Activated CD4-positive, alpha-beta T cell treated with anti-CD3 and anti-CD28 coated beads for 24 hours (primary cell): ENCODE results near the gene RYR1.
A peak's percentile ranks its signal among the peaks of the same experiment; 100 is the strongest.
"Not testable (repeated sequence)": the region's sequence is repeated elsewhere in the genome, so short reads cannot be mapped to it uniquely, and the experiment has no call there.

Experiments used
- DNase-seq, 2 donors: peaks; one replicate each; pipeline ENCODE4 v3.0.0-alpha.2; 2020; ENCODE audit warnings: low read depth in 2 of 2

The RYR1 gene

DNA sequence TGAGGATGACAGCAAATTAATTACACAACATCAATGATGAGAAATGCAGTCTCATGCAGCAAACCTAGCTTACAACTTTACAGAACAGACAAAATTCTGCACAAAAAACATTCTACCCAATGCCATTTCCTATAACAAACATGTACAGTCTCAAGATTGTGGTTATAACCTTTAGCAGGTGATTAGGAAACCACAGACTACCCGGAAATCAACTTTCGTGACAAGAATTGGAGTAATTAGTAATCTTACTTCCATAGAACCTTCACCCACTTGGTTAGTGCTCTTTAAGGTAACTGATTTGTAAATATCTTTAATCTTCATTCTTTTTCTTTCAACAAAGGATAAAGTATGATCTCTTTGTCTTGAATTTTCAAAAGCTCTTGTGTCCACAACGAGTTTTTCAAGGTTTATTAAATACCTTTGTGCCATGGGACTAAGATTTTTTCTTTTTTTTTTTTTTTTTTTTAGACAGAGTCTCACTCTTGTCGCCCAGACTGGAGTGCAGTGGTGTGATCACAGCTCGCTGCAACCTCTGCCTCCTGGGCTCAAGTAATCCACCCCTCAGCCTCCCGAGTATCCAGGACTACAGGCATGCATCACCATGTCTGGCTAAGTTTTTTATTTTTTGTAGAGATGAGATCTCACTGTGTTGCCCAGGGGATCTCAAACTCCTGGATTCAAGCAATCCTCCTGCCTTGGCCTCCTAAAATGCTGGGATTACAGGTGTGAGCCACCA is 105.5 kb downstream of the RYR1 start:
- no peak for DNase-seq

DNA sequence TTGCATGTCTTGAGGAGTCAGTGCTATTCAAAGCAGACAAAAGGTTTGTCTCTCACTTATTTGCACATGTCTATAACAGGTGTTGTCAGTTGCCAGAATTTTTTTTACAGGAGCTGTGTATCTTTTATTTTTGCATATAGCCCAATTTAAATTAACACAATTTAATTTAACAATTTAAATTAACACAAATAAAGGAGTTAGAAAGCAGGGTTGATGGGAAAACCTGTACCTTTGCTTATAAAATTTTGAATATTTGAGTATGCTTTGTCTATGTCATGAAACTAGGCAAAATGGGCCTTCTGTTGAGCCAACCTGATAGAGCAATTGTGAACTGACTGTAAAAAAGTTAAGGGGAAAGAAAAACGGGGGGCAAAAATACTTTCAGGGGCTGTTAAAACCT is 106.3 kb downstream of the RYR1 start:
- DNase-seq: no peak

DNA sequence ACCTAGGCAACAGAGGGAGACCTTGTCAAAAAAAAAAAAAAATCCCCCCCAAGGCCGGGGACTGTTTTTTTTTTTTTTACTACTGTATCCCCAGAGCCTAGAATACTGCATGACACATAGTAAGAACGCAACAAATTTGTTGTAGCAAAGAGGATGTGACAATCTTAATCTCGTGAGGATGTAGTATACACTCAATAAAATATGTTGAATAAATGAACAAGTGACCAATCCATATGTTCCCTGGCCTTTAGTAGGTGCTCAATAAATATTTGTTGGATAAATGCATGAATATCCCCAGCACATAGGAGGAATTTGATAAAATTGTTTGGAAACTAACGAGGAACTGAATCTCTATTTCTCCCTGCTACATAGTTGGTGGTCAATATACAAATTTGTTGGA is 108.5 kb downstream of the RYR1 start:
- DNase-seq: no peak

DNA sequence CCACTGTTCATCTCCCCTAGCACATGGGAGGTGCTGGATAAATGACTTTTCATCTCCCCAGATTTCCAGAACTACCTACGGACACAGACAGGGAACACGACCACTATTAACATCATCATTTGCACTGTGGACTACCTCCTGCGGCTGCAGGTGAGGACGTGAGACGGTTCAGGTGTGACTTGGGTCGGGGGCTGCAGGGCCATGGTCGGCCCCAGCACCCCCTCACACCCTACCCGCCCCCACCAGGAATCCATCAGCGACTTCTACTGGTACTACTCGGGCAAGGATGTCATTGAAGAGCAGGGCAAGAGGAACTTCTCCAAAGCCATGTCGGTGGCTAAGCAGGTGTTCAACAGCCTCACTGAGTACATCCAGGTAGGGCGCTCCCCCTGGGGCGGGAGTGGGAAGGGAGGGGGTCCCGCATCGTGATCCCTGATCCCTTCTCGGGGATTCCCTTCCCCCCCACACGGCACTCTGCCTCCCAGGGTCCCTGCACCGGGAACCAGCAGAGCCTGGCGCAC is 109.9 kb downstream of the RYR1 start:
- DNase-seq: no peak

DNA sequence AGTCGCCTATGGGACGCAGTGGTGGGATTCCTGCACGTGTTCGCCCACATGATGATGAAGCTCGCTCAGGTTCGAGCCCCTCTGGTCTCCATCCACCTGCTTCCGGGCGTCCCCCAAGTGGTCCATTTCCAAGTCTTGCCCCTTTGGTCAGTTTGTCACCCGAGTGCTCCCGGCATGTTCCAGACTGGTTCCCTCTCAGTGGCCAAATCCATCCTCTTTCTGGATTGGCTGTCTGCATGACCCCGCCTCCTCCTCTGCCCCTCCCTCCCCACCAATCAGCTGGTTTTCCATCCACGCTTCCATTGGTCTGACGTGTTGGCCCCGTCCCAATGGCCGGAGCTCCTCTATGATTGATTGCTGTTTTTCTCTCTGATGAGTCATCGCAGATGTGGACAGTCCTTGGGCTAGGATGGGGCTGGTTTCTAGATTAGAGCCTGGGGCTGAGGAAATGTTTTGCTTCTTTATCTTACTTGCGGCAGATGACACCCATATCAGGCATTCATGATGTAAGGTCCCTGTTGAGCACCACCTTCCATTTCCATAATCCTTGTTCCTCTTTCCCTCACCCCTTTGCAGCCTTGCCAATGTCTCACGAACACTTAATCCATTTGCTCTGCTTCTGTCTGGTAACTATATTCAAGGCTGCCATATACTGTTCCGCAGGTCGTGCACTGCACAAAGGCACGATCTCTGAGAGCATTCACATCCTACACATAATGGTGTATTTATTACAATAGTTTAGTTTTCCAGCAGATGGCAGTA is 110.5 kb downstream of the RYR1 start:
- DNase-seq: no peak

DNA sequence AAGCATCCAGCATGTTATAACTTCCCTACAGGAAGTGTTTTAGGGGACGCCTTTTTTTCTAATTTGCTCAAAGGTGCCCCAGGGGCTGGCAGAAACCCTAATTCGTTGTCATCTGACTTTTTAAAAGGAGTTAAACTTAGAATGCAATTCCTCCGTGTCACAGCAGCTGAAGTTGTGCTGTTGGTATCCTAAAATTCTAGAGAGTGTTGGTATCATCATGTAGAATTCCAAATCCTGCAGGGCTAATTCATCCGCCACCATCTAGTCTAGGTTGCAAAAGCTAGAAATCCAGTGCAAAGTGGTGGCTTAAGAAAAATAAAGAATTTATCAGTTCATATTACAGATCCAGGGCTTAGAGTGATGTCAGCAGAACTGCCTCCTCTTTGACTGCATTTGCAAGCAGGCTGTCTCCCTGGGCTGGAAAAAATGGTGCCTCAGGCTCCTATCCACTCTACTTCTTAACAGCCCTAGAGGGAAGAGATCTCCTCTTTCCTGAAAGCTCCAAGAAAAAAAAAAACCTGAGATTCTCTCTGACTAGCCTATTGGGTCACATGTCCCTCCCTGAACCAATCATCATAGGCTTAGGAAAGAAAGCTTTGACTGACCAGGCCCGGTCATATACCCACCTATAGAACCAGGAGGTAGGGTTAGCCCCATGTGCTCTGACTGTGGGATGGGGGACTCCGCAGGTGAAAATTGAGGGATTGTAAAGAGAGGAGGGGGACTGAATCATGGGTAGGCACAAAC is 111.3 kb downstream of the RYR1 start:
- no peak for DNase-seq

DNA sequence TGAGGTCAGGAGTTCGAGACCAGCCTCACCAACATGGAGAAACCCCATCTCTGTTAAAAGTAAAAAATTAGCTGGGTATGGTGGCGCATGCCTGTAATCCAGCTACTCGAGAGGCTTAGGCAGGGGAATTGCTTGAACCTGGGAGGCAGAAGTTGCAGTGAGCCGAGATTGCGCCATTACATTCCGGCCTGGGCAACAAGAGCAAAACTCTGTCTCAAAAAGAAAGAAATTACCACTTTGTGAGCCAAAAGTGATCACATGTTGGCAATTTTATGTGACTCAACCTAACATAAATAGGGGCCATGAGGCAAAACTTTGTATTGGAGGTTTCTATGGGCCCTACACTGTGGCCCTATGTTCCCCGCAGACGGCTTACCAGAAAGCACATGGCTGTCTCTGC is 112.1 kb downstream of the RYR1 start:
- DNase-seq: no peak

DNA sequence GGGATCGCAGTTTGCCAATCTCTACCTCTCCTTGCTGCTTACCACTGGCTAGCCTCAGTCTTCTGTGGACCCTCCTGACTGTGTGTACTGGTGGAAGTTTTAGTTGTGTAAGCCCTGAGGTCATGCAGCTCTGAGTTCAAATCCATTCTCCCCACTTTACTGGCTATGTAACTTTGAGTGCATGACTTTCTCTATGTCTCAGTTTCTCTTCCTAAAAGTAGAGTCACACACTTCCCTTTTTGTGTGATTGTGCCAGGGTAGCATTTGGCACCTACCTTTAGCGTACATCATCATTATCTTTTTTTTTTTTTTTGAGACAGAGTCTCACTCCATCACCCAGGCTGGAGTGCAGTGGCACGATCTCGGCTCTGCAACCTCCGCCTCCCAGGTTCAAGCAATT is 113.9 kb downstream of the RYR1 start:
- no peak for DNase-seq

DNA sequence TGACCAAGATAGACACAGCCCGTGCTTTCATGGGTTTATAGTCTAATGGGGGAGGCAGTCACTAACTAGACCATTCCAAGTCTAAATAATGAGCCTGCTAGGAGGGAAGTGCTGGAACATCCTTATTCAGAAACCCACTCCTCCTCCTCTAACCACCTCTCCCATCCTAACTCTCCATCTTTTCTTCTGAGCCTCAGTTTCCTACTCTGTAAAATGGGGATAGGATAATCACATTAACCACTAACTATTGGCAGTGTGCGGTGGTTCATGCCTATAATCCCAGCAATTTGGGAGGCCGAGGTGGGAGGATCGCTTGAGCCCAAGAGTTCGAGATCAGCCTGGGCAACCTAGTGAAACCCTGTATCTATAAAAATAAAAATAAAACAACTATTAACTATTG is 115.6 kb downstream of the RYR1 start:
- DNase-seq: no peak

DNA sequence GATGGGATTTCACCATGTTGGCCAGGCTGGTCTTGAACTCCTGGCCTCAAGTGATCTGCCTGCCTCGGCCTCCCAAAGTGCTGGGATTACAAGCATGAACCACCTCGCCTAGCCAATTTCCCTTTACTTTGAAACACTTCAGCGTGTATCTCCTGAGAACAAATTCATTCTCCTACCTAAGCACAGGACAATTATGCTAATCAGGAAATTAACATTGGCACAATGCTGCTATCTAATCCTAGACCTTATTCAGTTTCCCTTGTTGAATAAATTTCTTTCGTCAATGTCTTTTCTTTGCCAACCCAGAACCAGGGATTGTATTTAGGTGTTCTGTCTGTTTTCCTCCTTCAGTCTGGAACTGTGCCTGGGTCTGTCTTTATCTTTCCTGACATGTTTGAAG is 116.5 kb downstream of the RYR1 start:
- no peak for DNase-seq

DNA sequence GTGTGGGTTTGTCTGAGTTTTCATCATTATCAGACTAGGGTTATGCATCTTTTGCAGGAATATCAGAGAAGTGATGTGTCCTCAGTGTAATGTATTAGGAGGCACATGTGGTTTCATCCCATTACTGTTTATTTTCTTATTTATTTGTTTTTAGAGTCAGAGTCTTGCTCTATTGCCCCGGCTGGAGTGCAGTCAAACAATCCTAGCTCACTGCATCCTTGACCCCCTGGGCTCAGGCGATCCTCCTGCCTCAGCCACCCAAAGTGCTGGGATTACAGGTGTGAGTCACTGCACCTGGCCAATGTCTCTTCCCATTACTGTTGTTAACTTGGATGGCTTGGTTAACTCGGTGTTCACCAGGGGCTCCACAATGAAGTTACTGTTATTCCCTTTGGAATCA is 116.9 kb downstream of the RYR1 start:
- no peak for DNase-seq

DNA sequence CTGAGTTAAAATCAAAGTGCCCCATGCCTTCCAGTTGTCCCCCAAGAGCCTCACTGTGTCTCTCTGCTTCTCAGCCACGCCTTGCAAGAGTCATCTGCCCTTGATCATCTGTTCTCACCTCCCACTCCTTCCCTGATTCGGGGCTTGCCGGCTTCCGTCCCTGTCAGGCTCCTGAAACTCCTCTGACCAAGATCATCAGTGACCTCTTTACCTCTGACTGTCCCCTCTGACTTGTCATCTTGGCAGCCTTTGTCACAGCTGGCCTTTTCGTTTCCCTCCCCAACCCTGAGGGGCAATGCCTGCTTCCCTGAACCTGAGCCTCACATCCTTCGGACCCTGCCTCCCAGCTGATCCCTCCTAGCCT is 117.9 kb downstream of the RYR1 start:
- DNase-seq: peak; percentile 34 to 39

DNA sequence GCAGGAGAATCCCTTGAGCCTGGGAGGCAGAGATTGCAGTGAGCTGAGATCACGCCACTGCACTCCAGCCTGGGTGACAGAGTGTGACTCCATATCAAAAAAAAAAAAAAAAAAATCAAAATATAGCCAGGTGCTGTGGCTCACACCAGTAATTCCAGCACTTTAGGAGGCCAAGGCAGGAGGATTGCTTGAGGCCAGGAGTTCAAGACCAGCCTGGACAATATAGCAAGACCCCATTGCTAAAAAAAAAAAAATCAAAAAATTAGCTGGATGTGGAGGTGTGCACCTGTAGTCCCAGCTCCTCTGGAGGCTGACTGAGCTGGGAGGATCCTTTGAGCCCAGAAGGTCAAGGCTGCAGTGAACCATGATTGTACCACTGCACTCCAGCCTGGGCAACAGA is 119.7 kb downstream of the RYR1 start:
- DNase-seq: not testable (repeated sequence)

DNA sequence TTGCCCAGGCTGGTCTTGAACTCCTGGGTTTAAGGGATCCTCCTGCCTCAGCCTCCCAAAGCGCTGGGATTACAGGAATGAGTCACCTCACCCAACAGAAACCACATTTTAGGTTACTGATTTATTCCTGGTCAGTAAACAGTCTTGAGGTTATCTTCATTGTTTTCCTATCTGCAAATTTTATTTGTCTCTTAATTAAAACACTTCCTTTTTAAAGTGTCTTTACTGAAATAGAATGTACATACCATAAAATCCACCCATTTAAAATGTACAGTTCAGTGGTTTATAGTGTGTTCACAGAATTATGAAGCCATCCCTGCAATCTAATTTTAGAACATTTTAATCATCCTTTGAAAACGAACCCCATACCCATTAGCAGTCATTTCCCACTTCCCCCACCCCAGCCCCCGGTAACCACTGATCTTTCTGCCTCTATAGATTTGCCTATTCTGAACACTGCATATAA is 121.2 kb downstream of the RYR1 start:
- no peak for DNase-seq

DNA sequence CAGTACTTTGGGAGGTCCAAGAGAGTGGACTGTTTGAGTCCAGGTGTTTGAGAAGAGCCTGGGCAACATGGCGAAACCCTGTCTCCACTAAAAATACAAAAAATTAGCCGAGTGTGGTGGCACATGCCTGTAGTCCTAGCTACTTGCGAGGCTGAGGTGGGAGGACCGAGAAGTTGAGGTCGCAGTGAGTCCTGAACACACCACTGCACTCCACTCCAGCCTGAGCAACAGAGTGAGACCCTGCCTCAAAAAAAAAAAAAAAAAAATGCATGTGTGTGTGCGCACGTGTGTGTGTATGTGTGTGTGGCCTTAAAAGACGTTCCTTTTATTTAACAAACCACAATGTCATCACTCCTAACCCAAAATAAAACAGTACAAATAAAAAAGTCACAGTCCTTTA is 121.7 kb downstream of the RYR1 start:
- DNase-seq: no peak

DNA sequence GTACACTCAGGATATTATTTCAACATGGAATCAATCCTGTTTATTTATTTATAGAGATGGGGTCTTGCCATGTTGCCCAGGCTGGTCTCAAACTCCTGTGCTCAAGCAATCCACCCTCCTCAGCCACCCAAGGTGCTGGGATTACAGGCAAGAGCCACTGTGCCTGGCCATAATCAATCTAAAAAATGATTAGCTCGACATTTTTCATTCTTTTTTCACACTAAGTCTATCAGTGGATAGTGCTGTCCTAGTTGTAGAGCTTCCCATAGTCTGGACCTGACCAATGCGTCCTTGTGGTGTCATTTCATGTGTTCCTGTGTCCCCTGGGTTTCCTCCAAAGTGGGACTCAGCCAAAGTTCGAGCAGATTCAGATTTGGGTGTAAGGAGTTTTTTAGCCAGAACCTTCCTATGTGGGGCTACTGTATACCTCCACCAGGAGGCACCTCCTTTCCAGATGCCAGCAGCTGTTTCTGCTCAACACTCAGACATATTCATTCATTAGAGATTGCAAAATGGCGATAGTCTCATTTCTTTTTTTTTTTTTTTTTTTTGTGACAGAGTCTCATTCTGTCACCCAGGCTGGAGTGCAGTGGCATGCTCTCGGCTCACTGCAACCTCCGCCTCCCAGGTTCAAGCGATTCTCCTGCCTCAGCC is 123.2 kb downstream of the RYR1 start:
- DNase-seq: no peak

DNA sequence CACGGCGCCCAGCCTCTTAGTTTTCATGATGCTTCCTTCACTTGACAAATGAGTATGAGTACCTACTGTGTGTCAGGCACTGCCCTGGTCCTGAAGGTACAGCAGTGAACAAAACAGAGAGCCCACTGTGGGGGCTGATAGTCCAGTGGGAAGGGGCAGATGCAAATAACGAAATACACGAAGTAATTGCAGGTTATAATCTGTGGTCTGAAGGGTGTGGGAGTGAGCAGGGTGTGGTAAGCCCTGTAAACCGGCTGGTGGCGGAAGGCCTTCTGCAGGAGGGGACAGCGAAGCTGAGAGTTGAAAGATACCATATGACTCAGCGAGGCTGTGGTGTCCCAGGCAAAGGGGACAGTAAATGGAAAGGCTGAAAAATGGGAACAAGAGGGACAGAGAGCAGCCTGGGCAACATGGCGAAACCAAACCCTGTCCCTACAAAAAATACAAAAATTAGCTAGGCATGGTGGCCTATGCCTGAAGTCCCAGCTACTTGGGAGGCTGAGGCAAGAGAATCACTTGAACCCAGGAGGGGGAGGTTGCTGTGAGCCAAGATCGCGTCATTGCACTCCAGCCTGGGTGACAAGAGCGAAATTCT is 123.8 kb downstream of the RYR1 start:
- no peak for DNase-seq

DNA sequence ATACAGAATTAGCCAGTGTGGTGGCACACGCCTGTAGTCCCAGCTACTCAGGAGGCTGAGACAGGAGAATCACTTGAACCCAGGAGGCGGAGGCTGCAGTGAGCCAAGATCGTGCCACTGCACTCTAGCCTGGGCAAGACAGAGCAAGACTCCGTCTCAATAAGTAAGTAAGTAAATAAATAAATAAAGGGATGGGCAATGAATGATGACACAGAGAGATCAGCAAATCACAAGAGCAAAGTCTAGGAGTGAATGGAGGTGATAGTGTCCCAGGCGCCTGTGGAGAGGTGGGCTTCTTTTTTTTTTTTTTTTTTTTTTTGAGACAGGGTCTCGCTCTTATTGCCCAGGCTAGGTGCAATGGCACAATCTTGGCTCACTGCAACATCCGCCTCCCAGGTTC is 125.4 kb downstream of the RYR1 start:
- not testable (repeated sequence) for DNase-seq

DNA sequence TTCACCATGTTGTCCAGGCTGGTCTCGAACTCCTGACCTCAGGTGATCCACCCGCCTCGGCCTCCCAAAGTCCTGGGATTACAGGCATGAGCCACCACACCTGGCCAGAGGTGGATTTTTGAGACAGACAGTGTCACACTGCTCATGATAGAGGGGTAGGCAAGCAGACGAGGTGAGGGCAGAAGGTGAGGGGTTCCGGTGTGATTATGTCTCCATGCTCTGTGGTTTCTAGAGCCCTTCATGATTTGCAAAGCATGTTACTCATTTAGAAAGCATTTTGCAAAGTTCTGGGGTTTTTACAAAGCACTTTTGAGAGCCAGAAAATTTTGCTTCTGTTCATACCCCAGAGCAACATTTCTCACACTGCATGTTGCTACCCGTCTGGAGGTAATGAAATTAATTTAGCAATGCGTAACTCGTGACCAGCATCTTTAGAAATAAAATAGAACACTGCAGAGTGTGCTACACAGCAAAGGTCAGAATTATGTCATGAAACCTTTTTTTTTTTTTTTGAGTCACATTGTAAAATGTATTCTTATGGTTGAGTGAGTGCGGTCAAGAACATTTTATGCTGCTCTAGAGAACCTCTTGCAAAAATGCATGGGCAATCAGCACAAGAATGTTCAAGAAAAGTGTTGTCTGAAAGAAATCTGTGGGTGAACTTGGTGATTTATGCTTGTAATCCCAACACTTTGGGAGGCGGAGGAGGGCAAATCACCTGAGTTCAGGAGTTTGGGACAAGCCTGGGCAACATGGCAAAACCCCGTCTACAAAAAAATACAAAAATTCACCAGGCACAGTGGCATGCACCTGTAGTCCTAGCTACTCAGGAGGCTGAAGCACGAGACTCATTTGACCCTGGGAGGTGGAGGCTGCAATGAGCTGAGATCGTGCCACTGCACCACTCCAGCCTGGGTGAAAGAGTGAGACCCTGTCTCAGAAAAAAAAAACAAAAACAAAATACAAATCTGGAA is 126.2 kb downstream of the RYR1 start:
- DNase-seq: no peak

DNA sequence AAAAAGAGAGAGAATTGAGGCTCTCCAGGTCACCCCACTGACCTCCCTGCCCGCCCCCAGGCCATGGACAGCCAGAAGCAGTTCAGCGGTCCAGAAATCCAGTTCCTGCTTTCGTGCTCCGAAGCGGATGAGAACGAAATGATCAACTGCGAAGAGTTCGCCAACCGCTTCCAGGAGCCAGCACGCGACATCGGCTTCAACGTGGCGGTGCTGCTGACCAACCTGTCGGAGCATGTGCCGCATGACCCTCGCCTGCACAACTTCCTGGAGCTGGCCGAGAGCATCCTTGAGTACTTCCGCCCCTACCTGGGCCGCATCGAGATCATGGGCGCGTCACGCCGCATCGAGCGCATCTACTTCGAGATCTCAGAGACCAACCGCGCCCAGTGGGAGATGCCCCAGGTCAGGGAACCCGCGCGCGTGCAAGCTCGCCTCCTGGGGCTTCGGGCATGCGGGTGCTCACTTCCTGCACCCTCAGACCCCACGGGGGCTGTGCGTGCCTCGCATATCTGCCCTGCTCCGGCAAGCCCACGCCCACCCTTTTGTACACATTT is 127.6 kb downstream of the RYR1 start:
- DNase-seq: no peak
